NCI-H748 treated with DMSO at 0.1 percent for 48 hours (cell line): ENCODE measurements around the gene SIMC1.
A peak's percentile ranks its signal among the peaks of the same experiment; 100 is the strongest.
"Not testable (repeated sequence)": the region's sequence is repeated elsewhere in the genome, so short reads cannot be mapped to it uniquely, and the experiment has no call there.

Source experiments
- DNase-seq: peaks from one replicate; lab custom pipeline; 2025; lab: John Stamatoyannopoulos, UW

SIMC1 gene

DNA sequence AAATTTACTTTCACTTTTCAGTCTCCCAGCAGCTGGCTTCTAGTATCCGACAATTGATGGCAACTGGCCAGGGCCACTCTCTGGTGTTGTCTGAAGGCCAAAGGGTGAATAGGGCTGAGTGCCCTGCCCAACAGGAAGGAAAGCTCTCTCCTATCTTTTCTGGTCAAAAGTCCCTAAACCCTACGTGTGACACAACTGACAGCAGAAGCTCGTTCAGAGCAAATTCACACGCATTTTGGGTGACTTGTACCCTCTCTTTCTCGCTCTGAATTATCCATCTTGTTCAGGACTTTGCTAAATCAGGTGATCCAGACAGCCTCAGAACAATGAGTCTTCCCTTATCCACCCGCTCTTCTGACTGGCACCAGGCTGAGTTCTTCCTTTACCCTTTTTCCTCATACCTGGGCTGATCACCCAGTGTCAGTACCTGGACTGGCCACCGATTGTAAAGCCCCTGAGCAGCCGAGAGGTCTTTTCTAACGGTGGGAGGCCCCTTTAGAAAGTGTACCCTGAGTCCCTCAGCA lies 21.8 kb upstream of the SIMC1 start:
- not testable (repeated sequence) for DNase-seq

DNA sequence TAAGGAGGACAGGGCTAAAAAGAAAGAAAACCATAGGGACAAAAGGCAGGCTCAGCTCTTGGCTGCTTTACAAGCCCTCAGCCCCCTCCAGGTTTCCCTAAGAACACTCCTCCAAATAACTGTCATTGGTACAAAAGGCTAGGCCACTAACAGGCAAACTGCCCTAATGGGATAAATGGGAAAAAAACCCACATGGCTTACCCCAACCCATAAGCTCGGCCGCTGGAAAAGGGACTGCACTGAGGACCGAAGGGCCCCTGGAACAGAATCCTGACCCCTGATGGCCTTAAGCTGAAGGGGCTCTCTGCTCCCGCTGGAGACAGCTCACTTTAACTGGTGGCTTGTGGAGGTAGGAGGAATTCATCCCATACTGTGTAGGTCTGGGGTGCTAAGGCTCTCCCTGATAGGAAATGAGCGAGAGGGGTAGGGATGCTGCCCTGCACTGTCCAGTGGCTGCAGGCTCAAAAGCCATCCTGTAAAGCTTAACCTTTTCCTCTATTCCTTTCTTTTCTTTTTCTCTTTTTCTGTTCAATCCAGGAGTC lies 21.0 kb upstream of the SIMC1 start:
- DNase-seq, result not testable (repeated sequence)

DNA sequence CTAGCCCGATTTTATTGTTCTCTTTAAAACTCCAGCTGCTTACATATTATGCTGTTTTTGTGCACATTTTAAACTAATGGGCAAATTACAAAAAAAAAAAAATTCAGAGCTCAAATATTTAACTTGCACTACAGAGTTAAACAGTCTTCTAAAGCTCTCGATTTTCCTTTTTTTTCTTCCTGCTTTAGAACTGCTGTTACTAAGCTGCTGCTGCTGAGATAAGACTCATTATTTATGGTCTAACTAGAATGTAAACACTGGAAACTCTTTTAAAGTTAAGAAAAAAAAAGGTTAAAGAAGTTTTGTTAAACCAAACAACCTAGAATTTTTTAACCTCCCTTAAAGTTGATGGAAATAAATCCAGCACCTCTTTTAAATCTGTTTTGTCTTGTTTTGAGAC lies 20.5 kb upstream of the SIMC1 start:
- DNase-seq, result not testable (repeated sequence)

DNA sequence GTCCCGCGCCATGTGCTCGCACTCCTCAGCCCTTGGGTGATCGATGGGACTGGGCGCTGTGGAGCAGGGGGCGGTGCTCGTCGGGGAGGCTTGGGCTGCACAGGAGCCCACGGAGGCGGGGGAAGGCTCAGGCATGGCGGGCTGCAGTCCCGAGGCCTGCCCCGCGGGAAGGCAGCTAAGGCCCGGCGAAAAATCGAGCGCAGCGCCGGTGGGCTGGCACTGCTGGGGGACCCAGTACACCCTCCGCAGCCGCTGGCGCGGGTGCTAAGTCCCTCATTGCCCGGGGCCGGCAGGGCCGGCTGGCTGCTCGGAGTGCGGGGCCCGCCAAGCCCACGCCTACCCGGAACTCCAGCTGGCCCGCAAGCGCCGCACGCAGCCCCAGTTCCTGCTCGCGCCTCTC lies 16.2 kb upstream of the SIMC1 start:
- DNase-seq, result not testable (repeated sequence)

DNA sequence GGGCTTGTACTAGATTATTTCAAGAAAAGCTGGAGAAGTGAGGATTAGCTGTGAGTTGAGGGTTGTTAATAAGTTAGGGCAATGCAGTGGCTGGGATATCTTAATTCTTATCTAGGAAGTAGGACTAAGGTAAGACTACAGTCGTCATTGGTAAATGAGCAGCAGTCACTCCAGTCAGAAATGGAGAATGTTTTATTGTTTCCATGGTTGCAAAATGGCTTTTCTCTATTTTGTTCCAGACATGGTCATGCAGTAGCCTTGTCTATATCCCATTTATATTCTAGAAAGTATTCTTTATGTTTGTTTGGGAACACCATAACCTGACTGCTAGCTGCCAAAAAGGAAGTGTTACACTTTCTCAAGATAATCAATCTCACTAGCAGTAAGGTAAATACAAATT lies 9.9 kb upstream of the SIMC1 start:
- DNase-seq, result not testable (repeated sequence)

DNA sequence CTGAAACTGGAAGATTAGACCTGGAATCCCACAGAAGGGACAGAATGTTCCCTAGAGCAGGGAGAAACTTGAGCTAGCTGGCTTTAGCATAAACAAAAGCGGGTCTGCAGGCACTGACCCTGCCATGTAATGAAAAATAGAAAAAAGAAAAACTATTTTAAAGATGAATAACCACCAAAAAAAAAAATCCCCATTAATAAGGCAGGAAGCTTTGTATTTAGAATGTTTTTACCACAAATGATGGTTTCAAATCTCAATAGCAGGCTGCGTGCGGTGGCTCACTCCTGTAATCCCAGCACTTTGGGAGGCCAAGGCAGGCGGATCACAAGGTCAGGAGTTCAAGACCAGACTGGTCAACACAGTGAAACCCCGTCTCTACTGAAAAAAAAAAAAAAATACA lies 5.0 kb upstream of the SIMC1 start:
- DNase-seq, result not testable (repeated sequence)

DNA sequence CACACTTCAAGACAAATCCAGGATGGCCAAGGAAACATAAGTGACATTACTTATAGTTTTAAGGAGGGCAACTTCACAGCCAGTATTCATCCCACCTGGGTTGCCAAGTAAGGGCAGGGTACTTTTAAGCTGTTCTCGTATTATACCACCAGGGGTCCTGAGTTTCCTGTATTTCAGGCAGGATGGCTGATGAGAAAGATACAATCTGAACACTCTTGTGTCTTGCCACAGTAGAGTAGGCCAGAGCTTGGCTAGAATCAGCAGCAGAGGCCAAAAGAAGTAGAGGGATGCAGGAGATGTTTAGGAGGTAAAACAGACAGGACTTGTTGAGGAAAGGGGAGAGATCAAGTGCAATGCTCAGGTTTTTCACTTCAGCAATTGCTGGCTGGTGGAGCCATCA lies 3.1 kb upstream of the SIMC1 start:
- peak; percentile 40 for DNase-seq

DNA sequence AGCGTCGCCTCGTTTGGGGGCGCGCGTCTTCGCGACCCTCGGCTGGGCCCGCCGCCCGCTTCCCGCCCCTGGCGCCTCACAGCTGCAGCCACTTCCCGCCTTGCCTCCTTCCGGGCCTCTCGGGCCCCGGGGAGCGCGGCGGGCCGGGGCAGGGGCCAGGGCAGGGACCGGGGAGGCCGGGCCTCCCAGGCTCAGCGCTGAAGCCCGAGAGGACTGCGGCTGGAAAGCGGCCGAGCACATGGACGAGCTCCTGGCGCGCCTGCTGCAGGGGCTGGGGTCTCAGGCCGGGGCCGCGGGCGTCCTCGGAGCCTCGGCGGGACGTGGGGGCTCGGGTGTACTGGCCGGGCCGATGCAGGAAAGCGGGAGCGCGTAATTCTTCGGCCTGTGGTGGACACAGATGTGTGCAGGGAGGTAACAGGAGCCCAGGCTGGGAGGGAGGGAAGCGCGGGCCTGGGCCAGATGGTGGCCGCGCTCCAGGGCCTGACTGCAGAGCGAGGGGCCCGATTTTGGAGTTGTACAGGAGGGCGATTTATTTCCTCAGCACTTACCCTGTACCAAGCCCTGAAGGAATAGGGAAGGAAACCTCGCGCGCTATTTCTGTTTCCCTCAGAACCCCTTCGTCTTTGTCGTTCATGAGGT lies 540 bp downstream of the SIMC1 start:
- DNase-seq, result not testable (repeated sequence)

DNA sequence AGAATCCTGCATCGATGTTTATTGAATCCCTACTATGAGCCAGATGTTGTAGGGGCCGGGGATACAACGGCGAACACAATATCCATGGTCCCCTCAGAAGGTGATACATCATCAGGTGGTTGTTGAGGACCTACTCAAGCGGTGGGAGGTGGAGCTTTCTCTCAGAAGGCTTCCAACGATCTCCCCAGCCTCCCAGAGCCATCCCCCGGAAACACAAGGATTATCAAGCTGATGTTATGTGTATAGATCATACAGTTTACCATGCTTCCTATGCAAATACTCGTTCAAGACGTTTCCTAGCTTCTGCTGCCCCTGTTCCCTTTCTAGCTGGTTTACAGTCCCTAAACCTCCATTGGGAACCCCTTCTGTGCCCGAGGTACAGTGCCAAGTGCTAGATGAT lies 1.1 kb downstream of the SIMC1 start:
- DNase-seq, result not testable (repeated sequence)

DNA sequence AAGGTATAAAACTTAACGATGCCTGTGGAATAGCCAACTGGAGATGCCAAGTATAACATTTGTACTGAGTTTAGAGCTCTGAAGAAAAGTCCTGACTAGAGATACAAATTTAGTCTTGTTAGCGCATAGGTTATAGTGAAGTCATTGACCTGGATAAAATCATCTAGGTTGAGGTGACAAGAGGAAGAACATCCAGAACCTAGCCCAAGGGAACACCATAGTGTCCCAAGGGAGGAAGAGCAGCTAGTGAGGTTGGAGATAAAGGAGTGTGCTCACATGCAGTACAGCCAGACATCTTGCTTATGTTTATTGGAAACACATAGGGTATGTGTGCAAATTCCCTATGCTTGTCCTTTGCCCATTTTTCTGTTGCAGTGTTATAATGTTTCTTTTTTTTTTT lies 6.1 kb downstream of the SIMC1 start:
- not testable (repeated sequence) for DNase-seq

DNA sequence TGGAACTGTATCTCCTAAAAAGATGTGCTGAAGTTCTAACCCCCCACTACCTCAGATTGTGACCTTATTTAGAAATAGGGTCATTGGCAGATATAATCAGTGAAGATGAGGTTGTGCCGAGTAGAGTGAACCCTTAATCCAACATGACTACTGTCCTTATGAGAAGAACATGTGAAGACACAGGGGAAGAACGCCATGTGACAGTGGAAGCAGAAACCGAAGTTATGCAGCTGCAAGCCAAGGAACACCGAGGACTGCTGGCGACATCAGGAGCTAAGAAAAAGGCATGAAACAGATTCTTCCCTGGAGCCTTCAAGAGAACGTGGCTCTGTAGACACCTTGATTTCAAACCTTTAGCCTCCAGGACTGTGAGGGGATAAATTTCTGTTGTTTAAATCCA lies 6.8 kb downstream of the SIMC1 start:
- not testable (repeated sequence) for DNase-seq

DNA sequence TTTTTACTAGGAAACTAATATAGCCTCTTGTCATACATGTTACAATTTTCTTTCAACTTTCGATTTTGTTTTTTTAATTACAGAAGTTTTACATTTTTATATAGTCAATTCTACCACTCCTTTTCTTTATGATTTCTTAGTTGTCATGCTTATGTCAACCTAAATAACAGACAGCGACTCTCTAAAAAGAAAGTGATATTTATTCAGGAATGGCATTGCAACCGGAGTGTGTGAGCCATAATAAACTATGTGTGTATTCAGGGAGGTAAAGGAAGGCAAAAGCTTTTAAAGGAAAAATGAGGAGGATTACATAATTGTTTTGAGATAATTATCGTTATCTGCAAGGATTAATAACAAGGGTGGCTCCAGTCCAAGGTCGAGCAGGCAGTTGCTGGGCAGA lies 7.3 kb downstream of the SIMC1 start:
- DNase-seq, result not testable (repeated sequence)

DNA sequence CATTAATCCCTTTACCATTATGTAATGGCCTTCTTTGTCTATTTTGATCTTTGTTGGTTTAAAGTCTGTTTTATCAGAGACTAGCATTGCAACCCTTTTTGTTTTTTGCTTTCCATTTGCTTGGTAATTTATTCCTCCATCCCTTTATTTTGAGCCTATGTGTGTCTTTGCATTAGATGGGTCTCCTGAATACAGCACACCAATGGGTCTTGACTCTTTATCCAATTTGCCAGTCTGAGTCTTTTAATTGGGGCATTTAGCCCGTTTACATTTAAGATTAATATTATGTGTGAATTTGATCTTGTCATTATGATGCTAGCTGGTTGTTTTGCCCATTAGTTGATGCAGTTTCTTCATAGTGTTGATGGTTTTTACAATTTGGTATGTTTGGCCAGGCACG lies 12.5 kb downstream of the SIMC1 start:
- not testable (repeated sequence) for DNase-seq

DNA sequence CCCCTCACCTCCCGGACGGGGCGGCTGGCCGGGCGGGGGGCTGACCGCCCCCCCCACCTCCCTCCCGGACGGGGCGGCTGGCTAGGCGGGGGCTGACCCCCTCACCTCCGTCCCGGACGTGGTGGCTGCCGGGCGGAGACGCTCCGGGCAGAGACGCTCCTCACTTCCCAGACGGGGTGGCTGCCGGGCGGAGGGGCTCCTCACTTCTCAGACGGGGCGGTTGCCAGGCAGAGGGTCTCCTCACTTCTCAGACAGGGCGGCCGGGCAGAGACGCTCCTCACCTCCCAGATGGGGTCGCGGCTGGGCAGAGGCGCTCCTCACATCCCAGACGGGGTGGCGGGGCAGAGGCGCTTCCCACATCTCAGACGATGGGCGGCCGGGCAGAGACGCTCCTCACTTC lies 13.9 kb downstream of the SIMC1 start:
- DNase-seq, result not testable (repeated sequence)

DNA sequence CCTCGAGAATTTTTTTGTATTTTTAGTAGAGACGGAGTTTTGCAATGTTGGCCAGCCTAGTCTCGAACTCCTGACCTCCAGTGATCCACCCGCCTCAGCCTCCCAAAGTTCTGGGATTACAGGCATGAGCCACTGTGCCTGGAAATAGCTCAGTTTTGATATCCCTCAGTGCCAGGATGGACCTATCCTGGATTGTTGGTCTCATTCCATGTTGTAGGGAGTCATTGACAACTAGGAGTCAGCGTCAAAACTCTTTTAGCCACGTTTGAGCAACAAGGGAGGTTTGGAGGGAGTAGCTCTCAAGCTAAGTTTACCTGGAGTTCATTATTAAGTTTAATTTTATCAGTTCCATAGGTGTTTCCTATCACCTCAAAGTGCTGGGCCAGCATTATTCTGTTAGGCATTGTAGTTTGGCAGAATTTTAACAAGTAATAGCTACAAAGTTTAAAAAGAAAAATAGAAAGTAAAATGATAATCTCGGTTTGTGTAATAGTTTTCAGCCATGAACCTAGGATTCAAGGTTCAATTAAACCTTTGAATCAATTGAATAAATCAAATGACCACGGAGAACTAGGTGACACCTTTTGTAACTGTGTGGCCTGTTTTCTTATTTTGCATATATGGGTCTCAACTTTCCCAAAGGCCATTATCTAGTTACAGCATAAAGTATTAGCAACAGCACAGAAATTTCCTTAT lies 15.3 kb downstream of the SIMC1 start:
- not testable (repeated sequence) for DNase-seq

DNA sequence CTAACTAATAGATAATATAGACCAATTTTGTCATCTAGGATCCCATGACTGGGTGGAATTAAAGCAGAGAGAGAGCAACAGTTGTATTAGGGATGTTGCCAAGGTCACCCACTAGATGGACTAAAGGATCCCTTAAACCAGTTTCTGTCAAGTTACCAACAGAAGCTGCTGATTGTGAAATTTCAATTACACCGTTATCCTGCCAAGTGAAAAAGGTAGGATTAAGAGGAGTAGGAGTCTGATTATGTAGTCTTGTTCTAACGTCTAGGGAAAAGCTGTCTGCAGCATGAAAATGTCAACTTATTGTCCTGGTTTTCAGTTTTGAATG lies 15.8 kb downstream of the SIMC1 start:
- DNase-seq, result not testable (repeated sequence)

DNA sequence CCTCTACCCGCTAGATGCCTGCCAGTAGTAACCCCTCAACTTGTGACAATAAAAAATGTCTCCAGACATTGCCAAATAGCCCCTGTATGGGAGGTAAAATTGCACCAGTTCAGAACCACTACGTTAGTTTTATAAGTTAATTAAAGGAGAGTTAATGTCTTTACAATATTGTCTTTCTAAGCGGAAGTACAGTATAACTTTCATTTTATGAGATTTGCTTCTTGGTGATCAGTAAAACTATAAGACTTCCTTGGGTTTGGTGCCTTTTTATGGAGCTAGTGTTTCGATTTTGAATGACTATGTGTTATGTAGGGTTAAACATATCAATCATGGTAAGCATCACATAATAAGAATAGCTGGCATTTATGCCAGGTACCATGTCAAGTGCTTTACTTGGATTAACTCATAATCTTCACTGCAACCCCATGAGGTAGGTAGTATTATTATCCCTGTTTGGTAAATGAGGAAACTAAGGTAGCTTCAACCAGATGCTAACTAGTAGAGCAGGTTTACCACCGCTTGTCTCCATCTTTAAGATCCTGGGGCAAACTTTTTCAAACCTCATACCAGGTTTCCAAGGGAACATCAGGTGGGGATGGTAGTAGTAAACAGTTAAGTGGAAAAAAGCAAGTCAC lies 19.8 kb downstream of the SIMC1 start:
- not testable (repeated sequence) for DNase-seq

DNA sequence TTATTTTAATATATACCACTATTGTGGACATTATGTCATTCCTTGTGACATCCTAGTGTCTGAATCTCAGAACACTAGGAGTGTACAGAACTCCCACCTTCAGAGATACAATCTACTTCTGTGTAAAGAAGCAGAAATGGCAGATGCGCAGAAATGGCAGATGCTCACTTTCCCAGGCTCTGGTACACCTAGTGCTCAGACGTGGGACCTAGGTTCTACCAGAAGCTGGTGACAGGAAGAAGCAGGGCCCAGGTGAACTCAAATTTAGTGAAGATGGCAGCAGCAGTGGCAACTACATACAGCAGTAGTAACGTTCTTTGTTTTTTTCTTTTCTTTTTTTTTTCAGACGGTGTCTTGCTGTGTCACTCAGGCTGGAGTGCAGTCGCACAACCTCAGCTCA lies 22.5 kb downstream of the SIMC1 start:
- not testable (repeated sequence) for DNase-seq

DNA sequence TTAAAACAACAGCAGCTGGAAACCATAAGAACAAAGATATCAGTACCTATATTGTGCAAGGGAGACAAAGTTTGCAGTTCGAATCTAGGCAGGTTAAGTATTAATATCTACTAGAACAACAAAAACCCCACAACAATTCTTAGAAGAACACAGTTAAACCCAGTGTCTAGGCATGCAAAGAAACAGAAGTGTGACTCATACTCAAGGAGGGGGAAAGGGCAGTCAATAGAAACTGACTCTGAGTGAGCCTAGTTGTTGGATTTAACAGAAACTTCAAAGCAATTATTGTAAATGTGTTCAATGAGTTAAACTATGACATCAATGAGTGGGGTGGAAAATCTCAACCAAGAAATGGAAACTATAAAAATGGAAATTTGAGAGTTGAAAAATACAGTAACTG lies 28.2 kb downstream of the SIMC1 start:
- DNase-seq, result not testable (repeated sequence)

DNA sequence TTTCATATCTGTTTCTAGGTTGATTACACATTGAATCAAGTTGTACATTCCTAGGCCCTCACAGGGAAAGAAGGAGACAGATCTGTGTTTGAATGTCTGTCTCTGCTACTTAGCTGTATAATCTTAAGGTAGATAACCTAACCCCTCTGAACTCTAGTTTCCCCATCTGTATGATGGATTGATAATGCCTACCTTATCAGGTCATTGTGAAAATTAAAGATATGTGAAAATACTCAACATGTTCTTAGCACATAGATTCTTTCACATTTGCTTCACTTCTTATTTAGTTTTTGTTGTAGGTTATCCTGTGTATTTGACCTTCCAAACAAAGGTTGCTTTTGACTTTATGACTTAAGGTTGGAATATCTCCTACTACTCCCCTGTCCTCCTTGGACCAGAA lies 50.8 kb downstream of the SIMC1 start:
- DNase-seq, result not testable (repeated sequence)

DNA sequence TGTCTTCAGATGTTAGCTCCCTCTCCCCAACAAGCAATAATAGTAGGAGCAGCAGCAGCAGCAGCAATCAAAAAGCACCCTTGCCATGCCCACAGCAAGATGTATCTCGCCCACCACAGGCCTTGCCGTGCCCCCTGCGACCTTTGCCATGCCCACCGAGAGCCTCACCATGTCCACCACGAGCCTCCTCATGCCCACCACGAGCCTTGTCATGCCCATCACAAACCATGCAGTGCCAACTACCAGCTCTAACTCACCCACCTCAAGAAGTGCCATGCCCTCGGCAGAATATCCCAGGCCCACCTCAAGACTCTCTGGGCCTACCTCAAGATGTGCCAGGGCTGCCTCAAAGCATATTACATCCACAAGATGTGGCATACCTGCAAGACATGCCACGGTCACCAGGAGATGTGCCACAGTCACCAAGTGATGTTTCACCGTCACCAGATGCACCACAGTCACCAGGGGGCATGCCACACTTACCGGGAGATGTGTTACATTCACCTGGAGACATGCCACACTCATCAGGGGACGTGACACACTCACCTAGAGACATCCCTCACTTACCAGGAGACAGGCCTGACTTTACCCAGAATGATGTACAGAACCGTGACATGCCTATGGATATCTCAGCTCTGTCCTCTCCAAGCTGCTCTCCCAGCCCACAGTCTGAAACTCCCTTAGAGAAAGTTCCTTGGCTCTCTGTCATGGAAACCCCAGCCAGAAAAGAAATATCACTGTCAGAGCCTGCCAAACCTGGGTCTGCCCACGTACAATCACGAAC lies 52.0 kb downstream of the SIMC1 start:
- not testable (repeated sequence) for DNase-seq

DNA sequence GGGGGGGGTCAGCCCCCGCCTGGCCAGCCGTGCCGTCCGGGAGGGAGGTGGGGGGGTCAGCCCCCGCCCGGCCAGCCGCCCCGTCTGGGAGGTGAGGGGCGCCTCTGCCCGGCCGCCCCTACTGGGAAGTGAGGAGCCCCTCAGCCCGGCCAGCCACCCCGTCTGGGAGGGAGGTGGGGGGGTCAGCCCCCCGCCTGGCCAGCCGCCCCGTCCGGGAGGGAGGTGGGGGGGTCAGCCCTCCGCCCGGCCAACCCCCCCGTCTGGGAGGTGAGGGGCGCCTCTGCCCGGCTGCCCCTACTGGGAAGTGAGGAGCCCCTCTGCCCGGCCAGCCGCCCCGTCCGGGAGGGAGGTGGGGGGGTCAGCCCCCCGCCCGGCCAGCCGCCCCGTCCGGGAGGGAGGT lies 67.1 kb downstream of the SIMC1 start:
- DNase-seq, result not testable (repeated sequence)
